NCI-H1092 (cell line): Measurements from ENCODE around the gene C6.
"Not testable (repeated sequence)": the region's sequence is repeated elsewhere in the genome, so short reads cannot be mapped to it uniquely, and the experiment has no call there.

Experiments
- DNase-seq: peaks from one replicate; lab custom pipeline; 2025; lab: John Stamatoyannopoulos, UW

The C6 gene

GRCh38 chr5:41199660-41200059 is 13.7 kb downstream of the C6 start:
- DNase-seq: no peak

GRCh38 chr5:41196197-41196596 is 17.1 kb downstream of the C6 start:
- no peak for DNase-seq

GRCh38 chr5:41195228-41195627 is 18.1 kb downstream of the C6 start:
- DNase-seq: no peak

GRCh38 chr5:41194339-41194738 is 19.0 kb downstream of the C6 start:
- DNase-seq: no peak

- peak; percentile 0 for DNase-seq
Measured at GRCh38 chr5:41193456-41194205, 19.7 kb downstream of the C6 start.

GRCh38 chr5:41191249-41191648 is 22.1 kb downstream of the C6 start:
- no peak for DNase-seq

- no peak for DNase-seq
Measured at GRCh38 chr5:41186143-41186542, 27.2 kb downstream of the C6 start.

GRCh38 chr5:41183331-41183730 is 30.0 kb downstream of the C6 start:
- not testable (repeated sequence) for DNase-seq

GRCh38 chr5:41182666-41183065 is 30.7 kb downstream of the C6 start:
- no peak for DNase-seq

GRCh38 chr5:41181691-41182564 is 31.4 kb downstream of the C6 start:
- DNase-seq: no peak

- no peak for DNase-seq
Measured at GRCh38 chr5:41176952-41177351, 36.4 kb downstream of the C6 start.

GRCh38 chr5:41172012-41172411 is 41.3 kb downstream of the C6 start:
- DNase-seq: no peak

- no peak for DNase-seq
Measured at GRCh38 chr5:41161271-41161670, 52.1 kb downstream of the C6 start.

- DNase-seq: no peak
Measured at GRCh38 chr5:41157272-41157894, 55.9 kb downstream of the C6 start.

- no peak for DNase-seq
Measured at GRCh38 chr5:41156739-41157138, 56.6 kb downstream of the C6 start.

- no peak for DNase-seq
Measured at GRCh38 chr5:41154491-41154890, 58.8 kb downstream of the C6 start.

GRCh38 chr5:41151564-41151963 is 61.8 kb downstream of the C6 start:
- DNase-seq: no peak

GRCh38 chr5:41148448-41148847 is 64.9 kb downstream of the C6 start:
- DNase-seq: no peak

GRCh38 chr5:41145306-41145705 is 68.0 kb downstream of the C6 start:
- DNase-seq: no peak

- no peak for DNase-seq
Measured at GRCh38 chr5:41143131-41143901, 70.0 kb downstream of the C6 start.

- no peak for DNase-seq
Measured at GRCh38 chr5:41127967-41128690, 85.2 kb downstream of the C6 start.
